SK-N-SH (cell line): Measurements from ENCODE around the gene ABCG1.

ENCODE experiments used
- EP300 ChIP-seq, 2 experiments: IDR thresholded peaks; 2 replicates each; pipeline versions ENCODE4 v1.4.0 to v1.6.1; 2012; ENCODE audit warnings: borderline replicate concordance in 1 of 2, low read depth in 1 of 2, low read length in 1 of 2
- GATA2 ChIP-seq: sonication (generic); formaldehyde crosslinking; IDR thresholded peaks from 2 replicates; pipeline ENCODE4 v1.5.0; 2020; ENCODE audit warnings: mild to moderate bottlenecking, missing genetic modification reagents
- MXI1 ChIP-seq: IDR thresholded peaks from 2 replicates; pipeline ENCODE4 v1.6.1; 2012; ENCODE audit warnings: mild to moderate bottlenecking, low read depth, low read length, improper control_type of control experiment
- RAD21 ChIP-seq: IDR thresholded peaks from 2 replicates; pipeline ENCODE4 v1.6.1; 2012; ENCODE audit warnings: mild to moderate bottlenecking, low read length
- RCOR1 ChIP-seq: fragments of 150-350 bp; IDR thresholded peaks from 2 replicates; pipeline ENCODE4 v1.6.1; 2017; ENCODE audit warnings: antibody characterized with exemption, low read length
- RFX5 ChIP-seq: IDR thresholded peaks from 2 replicates; pipeline ENCODE4 v1.6.1; 2012; ENCODE audit warnings: mild to moderate bottlenecking, improper control_type of control experiment, low read length
- SMC3 ChIP-seq: IDR thresholded peaks from 2 replicates; pipeline ENCODE4 v1.6.1; 2012; ENCODE audit warnings: low read depth, low read length, improper control_type of control experiment
- TF ChIP-seq, protein P1 (sequence below): fragments of 200-600 bp; sonication (generic); IDR thresholded peaks from 2 replicates; pipeline ENCODE4 v1.6.1; 2017; ENCODE audit warnings: antibody characterized with exemption, mild to moderate bottlenecking, moderate library complexity
- TF ChIP-seq, protein P2 (sequence below): IDR thresholded peaks from 2 replicates; pipeline ENCODE4 v1.6.1; 2012; ENCODE audit warnings: mild to moderate bottlenecking, low read depth, low read length, moderate library complexity
- TF ChIP-seq, protein P3 (sequence below): IDR thresholded peaks from 2 replicates; pipeline ENCODE4 v1.4.0; 2012; ENCODE audit warnings: low read depth, borderline replicate concordance

DNA sequence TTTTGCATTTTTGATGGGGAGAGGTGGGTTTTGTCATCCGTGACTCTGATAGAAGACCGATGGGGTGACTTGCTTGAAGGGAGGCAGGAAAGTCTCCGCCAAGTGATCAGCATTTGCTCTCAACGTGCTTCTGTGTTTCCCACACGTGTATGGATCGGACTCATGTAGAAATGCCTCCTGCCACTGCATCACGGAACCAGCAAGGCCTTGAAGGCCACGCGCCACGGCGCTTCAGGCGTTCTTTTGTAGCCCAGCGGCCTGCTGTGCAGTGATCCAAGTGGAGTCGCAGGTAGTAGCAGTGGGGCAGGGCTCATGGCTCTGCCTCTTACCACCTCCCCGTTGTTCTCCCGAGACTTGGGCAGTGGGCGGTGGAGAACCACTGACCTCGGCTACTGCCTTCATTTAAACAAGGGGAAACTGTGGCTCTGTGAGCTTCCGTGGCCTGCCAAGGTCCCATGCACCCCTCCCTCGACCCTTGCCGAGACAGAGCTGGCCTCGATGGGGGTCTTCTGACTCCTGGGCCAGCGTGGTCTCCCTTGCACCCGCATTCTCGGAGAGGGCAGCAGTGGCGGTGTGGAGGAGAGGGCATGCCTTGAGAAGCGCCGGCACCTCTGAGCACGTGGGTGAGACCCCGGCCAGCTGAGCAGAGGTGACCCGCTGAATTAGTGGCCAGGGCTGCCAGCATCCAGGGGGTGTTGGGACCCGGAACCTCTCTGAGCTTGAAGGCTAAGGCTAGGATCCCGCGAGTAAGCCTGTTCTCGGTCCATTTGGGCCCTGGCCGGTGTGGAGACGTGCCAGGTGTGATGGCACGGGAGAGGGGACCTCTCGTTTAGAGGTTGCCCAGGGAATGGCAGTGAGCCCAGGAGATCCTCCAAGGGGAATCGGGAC, 46.1 kb upstream of the ABCG1 start:
- TF ChIP-seq, protein P1, sequence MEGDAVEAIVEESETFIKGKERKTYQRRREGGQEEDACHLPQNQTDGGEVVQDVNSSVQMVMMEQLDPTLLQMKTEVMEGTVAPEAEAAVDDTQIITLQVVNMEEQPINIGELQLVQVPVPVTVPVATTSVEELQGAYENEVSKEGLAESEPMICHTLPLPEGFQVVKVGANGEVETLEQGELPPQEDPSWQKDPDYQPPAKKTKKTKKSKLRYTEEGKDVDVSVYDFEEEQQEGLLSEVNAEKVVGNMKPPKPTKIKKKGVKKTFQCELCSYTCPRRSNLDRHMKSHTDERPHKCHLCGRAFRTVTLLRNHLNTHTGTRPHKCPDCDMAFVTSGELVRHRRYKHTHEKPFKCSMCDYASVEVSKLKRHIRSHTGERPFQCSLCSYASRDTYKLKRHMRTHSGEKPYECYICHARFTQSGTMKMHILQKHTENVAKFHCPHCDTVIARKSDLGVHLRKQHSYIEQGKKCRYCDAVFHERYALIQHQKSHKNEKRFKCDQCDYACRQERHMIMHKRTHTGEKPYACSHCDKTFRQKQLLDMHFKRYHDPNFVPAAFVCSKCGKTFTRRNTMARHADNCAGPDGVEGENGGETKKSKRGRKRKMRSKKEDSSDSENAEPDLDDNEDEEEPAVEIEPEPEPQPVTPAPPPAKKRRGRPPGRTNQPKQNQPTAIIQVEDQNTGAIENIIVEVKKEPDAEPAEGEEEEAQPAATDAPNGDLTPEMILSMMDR, result no peak
- TF ChIP-seq, protein P2, sequence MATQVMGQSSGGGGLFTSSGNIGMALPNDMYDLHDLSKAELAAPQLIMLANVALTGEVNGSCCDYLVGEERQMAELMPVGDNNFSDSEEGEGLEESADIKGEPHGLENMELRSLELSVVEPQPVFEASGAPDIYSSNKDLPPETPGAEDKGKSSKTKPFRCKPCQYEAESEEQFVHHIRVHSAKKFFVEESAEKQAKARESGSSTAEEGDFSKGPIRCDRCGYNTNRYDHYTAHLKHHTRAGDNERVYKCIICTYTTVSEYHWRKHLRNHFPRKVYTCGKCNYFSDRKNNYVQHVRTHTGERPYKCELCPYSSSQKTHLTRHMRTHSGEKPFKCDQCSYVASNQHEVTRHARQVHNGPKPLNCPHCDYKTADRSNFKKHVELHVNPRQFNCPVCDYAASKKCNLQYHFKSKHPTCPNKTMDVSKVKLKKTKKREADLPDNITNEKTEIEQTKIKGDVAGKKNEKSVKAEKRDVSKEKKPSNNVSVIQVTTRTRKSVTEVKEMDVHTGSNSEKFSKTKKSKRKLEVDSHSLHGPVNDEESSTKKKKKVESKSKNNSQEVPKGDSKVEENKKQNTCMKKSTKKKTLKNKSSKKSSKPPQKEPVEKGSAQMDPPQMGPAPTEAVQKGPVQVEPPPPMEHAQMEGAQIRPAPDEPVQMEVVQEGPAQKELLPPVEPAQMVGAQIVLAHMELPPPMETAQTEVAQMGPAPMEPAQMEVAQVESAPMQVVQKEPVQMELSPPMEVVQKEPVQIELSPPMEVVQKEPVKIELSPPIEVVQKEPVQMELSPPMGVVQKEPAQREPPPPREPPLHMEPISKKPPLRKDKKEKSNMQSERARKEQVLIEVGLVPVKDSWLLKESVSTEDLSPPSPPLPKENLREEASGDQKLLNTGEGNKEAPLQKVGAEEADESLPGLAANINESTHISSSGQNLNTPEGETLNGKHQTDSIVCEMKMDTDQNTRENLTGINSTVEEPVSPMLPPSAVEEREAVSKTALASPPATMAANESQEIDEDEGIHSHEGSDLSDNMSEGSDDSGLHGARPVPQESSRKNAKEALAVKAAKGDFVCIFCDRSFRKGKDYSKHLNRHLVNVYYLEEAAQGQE, result no peak
- no peak for TF ChIP-seq GATA2 (CRISPR knock-in tag)
- TF ChIP-seq RCOR1, result no peak
- TF ChIP-seq EP300 (IDR thresholded peaks at IDR 0.05; ENCODE audit: borderline replicate concordance in 1 of 2, low read depth in 1 of 2, low read length in 1 of 2), result no peak
- TF ChIP-seq RAD21, result no peak
- TF ChIP-seq, protein P3, sequence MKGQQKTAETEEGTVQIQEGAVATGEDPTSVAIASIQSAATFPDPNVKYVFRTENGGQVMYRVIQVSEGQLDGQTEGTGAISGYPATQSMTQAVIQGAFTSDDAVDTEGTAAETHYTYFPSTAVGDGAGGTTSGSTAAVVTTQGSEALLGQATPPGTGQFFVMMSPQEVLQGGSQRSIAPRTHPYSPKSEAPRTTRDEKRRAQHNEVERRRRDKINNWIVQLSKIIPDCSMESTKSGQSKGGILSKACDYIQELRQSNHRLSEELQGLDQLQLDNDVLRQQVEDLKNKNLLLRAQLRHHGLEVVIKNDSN, result no peak
- TF ChIP-seq SMC3, result no peak
- no peak for TF ChIP-seq MXI1
- TF ChIP-seq RFX5, result no peak
